Nephron progenitor cell (in vitro differentiated cells): ENCODE data around the gene MARS1.
A peak's percentile ranks its signal among the peaks of the same experiment; 100 is the strongest.

Source experiments
- DNase-seq: peaks from one replicate; pipeline ENCODE4 v3.0.0; 2021
- H3K27ac Mint-ChIP-seq: 2 replicates; pipeline ENCODE4 v1.8.0; 2021; ENCODE audit warnings: mild to moderate bottlenecking, moderate library complexity, mixed read lengths
- H3K27me3 Mint-ChIP-seq: 2 replicates; pipeline ENCODE4 v1.8.0; 2021; ENCODE audit warnings: mild to moderate bottlenecking, low read depth, mixed read lengths; ENCODE audit not compliant: poor library complexity
- H3K36me3 Mint-ChIP-seq: 2 replicates; pipeline ENCODE4 v1.8.0; 2021; ENCODE audit warnings: low read depth, mixed read lengths
- H3K4me1 Mint-ChIP-seq: 2 replicates; pipeline ENCODE4 v1.8.0; 2021; ENCODE audit warnings: mixed read lengths
- H3K4me3 Mint-ChIP-seq: 2 replicates; pipeline ENCODE4 v1.8.0; 2021; ENCODE audit warnings: mild to moderate bottlenecking, moderate library complexity, mixed read lengths
- H3K9me3 Mint-ChIP-seq: 2 replicates; pipeline ENCODE4 v1.8.0; 2021; ENCODE audit warnings: mild to moderate bottlenecking, moderate library complexity, mixed read lengths
- TF ChIP-seq, protein P1 (sequence below): fragments of 200-600 bp; sonication (generic); IDR thresholded peaks from 2 replicates; pipeline ENCODE4 v1.5.0; 2021; ENCODE audit warnings: antibody characterized with exemption

MARS1 gene

GRCh38 chr12:57529831-57530230, 42.0 kb downstream of the MARS1 start:
- H3K4me1 Mint-ChIP-seq, result peaks cover 16% of the 10 kb centered on the region
- no peaks in the 10 kb centered on the region for H3K9me3 Mint-ChIP-seq
- H3K4me3 Mint-ChIP-seq, result no peak overlapping the region
- no peak overlapping the region for H3K27ac Mint-ChIP-seq
- TF ChIP-seq, protein P1, sequence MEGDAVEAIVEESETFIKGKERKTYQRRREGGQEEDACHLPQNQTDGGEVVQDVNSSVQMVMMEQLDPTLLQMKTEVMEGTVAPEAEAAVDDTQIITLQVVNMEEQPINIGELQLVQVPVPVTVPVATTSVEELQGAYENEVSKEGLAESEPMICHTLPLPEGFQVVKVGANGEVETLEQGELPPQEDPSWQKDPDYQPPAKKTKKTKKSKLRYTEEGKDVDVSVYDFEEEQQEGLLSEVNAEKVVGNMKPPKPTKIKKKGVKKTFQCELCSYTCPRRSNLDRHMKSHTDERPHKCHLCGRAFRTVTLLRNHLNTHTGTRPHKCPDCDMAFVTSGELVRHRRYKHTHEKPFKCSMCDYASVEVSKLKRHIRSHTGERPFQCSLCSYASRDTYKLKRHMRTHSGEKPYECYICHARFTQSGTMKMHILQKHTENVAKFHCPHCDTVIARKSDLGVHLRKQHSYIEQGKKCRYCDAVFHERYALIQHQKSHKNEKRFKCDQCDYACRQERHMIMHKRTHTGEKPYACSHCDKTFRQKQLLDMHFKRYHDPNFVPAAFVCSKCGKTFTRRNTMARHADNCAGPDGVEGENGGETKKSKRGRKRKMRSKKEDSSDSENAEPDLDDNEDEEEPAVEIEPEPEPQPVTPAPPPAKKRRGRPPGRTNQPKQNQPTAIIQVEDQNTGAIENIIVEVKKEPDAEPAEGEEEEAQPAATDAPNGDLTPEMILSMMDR, result no peak
- H3K36me3 Mint-ChIP-seq, result peaks cover 51% of the 10 kb centered on the region
- H3K27me3 Mint-ChIP-seq, result peaks cover 5% of the 10 kb centered on the region
- DNase-seq, result no peak

- peak overlapping the region; percentile 54 for H3K27ac Mint-ChIP-seq
These were observed 42.7 kb downstream of the MARS1 start for GRCh38 chr12:57530396-57531142.

DNA sequence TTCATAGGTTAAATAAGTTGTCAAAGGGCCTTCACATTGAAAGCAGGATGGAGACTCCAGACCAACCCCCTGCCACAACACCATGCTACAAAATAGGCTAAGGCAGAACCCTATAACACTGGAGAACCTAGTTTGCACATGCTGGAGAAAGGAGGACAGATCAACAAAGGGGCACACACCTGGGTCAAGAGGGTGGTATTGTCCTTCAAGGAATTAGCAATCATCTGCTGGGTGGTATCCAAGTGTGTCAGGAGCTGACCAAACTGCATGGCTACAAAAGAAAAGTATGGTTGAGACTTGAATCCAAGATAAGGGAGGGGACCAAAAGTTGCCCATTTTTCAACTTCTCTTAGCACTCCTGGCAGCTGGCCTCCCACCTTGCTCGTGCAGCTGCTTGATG, 44.0 kb downstream of the MARS1 start:
- no peak for DNase-seq
- H3K9me3 Mint-ChIP-seq, result no peaks in the 10 kb centered on the region
- peaks cover 5% of the 10 kb centered on the region for H3K27me3 Mint-ChIP-seq
- peak overlapping the region; percentile 66 for H3K27ac Mint-ChIP-seq
- peaks cover 3% of the 10 kb centered on the region for H3K4me1 Mint-ChIP-seq
- no peak overlapping the region for H3K4me3 Mint-ChIP-seq
- H3K36me3 Mint-ChIP-seq, result peaks cover 69% of the 10 kb centered on the region
- TF ChIP-seq, protein P1, result no peak

More at GRCh38 chr12:57530396-57531142, 42.7 kb downstream of the MARS1 start:
- TF ChIP-seq, protein P1, result no peak
- H3K27me3 Mint-ChIP-seq, result peaks cover 5% of the 10 kb centered on the region
- H3K9me3 Mint-ChIP-seq, result no peaks in the 10 kb centered on the region
- no peak overlapping the region for H3K4me3 Mint-ChIP-seq
- H3K36me3 Mint-ChIP-seq, result peaks cover 58% of the 10 kb centered on the region
- H3K4me1 Mint-ChIP-seq, result peaks cover 8% of the 10 kb centered on the region
- no peak for DNase-seq

DNA sequence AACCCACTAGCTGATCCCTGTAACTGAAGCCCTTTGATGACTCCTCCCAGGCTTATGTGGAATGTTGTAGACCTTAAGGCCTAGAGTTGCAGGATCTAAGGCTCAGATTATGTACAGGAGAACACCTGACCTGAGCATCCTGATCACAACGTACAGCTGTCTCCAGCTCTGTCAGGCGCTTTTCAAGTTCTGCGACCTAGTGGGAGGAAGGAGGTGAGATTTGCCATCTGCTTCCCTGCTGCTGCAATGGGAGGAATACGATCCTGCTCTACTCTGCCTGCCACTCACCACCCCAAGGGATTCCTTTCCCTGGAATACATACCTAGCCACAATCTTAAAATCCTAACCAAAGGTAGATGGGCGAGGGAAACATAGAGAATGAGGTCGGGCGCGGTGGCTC, 45.2 kb downstream of the MARS1 start:
- H3K4me1 Mint-ChIP-seq, result no peaks in the 10 kb centered on the region
- peaks cover 75% of the 10 kb centered on the region for H3K36me3 Mint-ChIP-seq
- H3K9me3 Mint-ChIP-seq, result no peaks in the 10 kb centered on the region
- H3K27me3 Mint-ChIP-seq, result peaks cover 5% of the 10 kb centered on the region
- H3K27ac Mint-ChIP-seq, result peak overlapping the region; percentile 14
- TF ChIP-seq, protein P1, result no peak
- DNase-seq, result no peak
- no peak overlapping the region for H3K4me3 Mint-ChIP-seq

DNA sequence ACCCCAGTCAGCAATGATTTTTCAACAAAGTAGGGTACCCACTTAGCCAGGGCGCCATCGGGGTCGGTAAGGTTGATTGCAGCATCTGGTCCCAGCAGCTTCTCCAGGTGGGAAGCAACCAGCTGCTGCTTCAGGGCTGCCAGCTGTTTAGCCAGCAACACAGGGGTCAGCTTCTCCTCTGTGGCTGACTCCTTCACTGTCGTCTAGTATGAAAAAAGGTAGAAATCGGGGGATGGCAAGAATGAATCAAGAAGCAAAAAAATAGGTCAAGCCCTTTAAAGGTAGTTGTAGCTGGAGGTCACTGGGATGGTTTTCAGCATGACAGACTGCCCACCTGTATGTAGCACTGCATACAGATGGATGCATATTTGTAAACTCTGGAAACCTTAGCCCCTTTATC, 46.4 kb downstream of the MARS1 start:
- Mint-ChIP-seq H3K9me3 (no peaks in the 10 kb centered on the region), H3K36me3 (peaks cover 85% of the 10 kb centered on the region), H3K27ac (no peak overlapping the region), H3K4me1 (peaks cover 5% of the 10 kb centered on the region), H3K4me3 (no peak overlapping the region), H3K27me3 (peaks cover 5% of the 10 kb centered on the region)
- no peak for DNase-seq
- TF ChIP-seq, protein P1, result no peak

DNA sequence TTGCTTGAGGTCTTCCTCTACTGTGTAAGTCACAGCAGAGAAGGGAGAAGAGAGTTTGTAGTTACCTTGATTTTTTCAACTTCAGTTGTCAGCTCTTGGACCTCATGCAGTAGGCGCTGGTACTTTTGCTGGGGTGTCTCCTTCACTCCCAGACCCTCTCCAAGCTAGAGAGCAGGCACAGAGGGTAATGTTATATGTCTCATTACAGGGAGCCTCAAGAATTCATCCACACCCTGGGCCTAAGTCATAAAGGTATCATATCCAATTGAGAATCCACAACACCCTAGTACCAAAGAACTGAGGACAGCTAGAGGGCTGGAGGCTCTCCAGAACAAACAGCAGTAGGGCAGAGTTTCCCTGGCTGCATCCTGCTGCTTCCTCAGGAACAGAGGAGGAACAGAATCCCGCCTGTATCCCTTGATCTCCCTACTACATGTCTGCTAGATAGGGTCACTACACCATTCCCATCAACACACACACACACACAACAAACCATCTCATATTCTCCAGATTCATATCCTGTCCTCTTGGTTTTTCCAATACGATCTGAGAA, 47.2 kb downstream of the MARS1 start:
- Mint-ChIP-seq H3K4me3 (no peak overlapping the region), H3K9me3 (no peaks in the 10 kb centered on the region), H3K27ac (no peak overlapping the region), H3K27me3 (peaks cover 5% of the 10 kb centered on the region), H3K36me3 (peaks cover 78% of the 10 kb centered on the region), H3K4me1 (peaks cover 5% of the 10 kb centered on the region)
- DNase-seq, result no peak
- TF ChIP-seq, protein P1, result no peak
